NK-92 (cell line): ENCODE data around the gene LENEP.

Experiments
- DNase-seq: peaks from one replicate; lab custom pipeline; 2025; ENCODE audit not compliant: unreplicated experiment; lab: John Stamatoyannopoulos, UW

LENEP gene

DNA sequence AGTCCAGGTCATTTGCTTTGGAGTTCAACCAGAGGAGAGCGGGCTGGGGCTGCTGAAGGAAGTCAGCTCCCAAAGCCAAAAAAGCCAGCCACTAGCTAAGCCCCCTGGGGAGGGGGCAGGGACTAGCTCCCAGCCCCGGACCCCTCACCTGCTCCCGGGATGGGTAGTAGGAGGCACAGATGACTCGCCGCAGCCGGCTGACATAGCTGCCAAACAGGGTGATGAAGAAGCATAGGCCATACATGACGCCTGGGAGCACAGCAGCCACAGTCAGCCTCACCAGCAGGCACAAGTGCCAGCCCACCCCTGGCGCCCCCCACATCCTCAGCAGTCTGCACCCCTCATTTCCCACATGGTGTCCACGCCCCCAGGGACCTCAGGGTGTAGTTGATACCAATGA is 32.8 kb downstream of the LENEP start:
- DNase-seq: no peak

GRCh38 chr1:155026588-155026987 is 33.2 kb downstream of the LENEP start:
- DNase-seq: no peak

DNA sequence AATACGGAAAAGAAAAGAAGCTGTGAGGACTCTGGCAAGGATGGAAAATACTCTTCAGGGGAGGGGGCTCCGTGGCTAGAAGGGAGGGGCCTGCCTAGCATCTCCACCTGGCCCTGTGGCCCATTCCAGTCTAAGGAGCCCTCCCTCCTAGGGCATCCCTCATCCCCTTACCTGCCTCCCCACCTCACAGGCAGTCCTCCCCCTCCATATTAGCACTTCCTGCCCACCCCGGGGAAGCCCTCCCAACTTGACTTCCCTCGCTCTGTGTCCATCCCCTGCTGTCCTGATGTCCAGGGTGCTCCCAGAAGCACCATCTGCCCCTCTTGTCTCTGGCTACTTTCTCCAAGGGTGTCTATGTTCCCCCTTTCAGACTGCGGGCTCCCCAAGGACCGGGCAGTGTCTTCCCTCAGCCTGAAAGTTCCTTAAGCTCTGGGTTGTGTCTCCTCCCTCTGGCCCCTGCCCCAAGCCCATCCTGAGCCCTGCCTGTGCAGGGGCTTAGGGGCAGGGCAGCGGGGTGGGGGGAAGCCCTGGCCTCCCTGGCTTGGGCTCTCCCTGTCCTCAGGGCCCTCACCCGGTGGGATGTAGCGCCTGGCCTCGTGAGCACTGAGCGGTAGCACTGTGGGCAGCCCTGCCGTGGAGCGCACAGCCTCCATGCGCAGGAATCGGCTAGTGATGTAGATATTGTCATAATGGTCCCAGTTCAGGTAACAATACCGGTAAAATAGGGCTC is 36.3 kb downstream of the LENEP start:
- no peak for DNase-seq

DNA sequence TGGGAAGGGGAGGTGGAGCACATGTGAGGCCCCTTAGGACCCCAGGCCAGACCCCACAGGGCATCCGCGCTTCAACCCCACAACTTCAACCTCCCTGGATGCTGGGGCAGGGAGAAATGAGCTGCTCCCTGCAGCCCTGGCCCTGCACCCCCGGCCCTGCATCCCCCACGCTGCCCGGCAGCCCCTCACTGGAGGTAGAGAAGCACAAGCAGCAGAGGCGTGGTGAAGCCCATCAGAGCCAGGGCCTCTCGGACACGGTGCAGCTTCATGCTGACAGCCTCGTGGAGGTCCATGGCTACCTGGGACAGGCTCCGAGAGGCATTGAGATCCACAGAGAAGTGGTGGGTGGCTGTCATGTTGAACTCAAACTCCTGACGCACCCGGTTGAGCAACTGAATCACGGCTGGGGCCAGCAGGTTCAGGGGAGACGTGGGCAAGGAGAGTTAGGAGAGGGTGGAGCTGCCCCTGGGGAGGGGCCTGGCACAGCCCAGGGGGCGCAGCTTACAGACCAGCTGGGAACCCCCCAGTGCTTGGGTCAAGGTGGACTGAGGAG is 36.9 kb downstream of the LENEP start:
- DNase-seq: no peak

DNA sequence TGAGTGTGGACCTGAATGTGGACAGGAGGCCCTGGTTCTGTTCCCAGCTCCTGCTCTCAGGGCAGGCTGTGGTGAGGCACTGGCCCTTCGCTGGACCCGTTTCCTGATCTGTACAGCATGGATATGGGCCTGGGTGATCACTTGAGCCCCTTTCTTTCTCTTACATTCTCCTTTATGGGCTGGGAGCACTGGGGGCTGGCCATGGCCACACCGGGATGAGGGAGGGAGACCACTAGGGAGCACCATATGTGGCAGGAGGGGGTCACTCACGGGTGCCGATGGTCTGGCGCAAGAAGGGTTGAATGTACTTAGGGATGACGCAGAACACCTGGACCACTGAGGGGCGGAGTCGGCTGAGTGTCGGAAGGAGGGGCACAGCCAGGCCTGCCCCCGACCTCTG is 37.5 kb downstream of the LENEP start:
- DNase-seq: no peak

DNA sequence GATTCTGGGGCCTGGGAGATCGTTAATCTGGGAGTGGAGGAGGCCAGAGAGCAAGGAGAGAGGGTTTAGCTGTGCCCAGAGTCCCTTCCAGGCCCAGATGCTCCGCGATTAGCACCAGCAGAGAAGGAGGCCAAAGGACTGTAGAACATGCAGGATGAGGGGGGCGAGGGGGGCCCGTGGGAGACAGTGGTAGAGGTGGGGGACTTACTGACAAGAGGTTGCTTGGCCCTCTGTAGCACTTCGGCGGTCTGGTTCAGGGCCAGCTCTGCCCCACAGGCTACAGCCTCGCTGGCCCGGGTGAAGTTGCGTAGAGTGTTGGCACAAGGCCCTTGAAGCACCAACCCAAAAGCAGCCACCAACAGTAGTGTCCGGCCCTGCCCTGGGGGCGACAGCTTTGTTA is 39.5 kb downstream of the LENEP start:
- DNase-seq: no peak

DNA sequence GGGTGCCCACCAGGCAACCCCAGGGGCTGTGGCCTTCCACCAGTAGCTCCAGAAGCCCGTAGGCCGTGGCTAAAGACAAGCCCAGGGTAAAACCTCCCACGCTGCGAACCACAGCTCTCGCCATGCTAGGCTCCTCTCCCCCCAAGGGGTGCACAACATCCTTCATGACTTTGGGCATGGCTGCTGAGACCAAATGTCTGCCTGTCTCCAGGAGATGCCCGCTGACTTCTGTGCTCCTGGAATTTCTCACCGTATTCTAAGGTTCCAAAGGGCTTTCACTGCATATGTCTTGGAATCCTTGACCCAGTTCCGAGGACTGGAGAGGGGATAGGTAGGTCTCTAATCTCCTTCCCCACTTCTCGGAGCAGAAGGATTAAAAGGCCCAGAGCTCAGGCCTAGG is 40.1 kb downstream of the LENEP start, which contains the start of the genes DCST1 and DCST2:
Gene DCST1 (plus strand): TSS at position 301 of the 400 bp plus-strand sequence. CDS start 213 bp downstream, outside the sequence.
Gene DCST2 (minus strand): TSS at position 258 of the 400 bp plus-strand sequence. CDS start 80 bp downstream, at position 178.
- DNase-seq: no peak

- DNase-seq: no peak
These were observed 41.2 kb downstream of the LENEP start for GRCh38 chr1:155034318-155035208.

- no peak for DNase-seq
These were observed 42.5 kb downstream of the LENEP start for GRCh38 chr1:155035936-155036335.

DNA sequence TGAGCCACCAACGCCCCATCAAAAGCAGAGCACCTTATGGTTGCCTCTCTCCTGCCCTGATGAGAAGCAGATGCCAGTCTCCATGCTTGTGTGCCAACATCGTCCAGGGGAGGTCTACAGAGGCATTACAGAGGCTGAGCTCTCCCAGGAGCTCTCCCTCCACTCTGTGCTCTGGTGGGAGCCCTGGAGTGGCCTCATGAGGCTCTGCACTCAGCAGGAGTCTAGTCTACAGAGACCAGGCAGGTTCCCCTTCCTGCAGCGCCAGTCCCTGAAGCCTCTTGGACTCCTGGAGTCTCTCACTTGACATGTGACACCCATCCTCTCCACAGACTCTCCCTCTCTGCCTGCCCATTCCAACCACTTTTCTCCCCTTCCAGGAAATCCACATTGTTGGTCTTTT is 43.7 kb downstream of the LENEP start:
- DNase-seq: no peak

GRCh38 chr1:155037851-155038441 is 44.6 kb downstream of the LENEP start:
- DNase-seq: no peak

GRCh38 chr1:155038602-155039307 is 45.4 kb downstream of the LENEP start:
- DNase-seq: no peak

GRCh38 chr1:155039308-155039669 is 45.9 kb downstream of the LENEP start:
- no peak for DNase-seq

- no peak for DNase-seq
These were observed 47.1 kb downstream of the LENEP start for GRCh38 chr1:155040358-155041093.

DNA sequence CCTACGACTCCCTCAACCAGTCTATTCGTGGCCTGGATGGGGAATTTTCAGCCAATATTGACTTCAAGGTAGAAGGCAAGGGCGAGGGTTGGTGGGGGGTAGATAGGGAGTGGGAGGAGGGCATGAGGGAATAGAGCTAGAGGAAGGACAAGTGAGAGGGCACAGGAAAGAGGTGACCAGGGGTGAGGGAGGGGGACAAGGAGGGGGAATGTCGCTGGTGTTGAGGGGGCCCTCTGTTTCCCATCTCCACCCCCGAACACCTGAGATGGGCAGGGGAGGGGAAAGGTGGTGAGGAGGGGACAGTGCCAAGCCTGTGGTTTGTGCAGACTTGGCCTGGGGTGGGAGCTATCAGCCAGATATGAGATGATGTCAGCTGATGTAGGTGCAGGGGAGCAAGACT is 49.4 kb downstream of the LENEP start:
- no peak for DNase-seq

DNA sequence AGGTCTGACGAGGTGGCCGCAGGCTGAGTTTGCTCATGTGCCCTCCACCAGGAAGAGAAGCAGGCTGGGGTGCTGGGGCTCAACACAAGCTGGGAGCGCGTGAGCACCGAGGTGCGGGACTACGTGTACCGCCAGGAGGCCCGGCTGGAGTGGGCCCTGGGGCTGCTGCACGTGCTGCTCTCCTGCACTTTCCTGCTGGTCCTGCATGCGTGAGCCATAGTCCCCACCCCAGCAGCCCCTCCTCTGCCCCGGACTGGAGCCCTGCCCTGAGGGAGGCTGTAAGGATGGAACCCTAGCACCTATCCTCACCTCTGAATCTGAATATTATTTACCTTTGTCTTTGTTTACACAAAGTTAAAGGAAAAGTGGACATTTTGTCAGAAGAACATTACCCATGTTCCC is 49.9 kb downstream of the LENEP start:
- no peak for DNase-seq

GRCh38 chr1:155043793-155044192 is 50.4 kb downstream of the LENEP start:
- no peak for DNase-seq
